ENCODE data around the gene ELP5.

The ELP5 gene

GRCh38 chr17:7289256-7290032 lies 37.4 kb downstream of the ELP5 start:
- no peak for DNase-seq

- no peak for DNase-seq
These were observed 38.2 kb downstream of the ELP5 start for GRCh38 chr17:7290166-7290565.

DNA sequence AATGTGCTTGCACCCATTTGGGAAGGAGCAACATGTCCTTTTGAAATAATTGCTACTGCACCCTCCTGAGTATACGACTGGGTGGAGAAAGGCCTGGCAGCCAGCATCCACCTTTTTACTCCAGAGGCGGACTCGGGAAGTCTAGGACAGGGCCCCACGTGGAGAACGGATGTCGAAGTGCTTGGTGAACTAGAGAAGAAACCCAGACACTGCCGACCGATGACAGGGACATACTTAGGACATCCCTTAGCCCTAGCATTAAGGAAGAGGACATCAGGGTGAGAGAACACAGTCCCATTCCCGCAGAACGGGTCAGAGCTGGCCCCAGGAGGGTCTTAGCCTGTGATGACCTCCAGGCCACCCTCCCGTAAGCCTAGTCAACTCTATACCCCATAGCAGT lies 38.7 kb downstream of the ELP5 start:
- DNase-seq = no peak

GRCh38 chr17:7292194-7292593 lies 40.2 kb downstream of the ELP5 start:
- no peak for DNase-seq

DNA sequence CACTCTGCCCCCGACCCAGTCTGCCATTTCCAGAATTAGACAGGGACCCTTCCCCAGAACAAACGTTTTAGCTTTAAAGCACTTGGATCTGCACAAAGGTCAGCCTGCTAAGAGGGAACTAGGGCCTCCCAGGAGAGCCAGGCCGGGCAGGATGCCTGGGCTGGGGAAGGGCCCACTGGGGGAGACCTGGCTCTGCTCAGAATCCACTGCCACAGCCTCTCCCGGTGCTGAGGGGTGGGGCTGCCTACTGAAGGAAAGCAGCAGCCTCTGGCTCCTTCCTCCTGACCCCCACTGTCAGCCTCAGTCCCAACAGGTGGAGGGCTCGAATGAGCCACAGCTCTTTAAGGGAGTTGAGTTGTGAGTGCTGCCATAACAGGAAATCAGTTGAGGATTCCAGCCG lies 40.7 kb downstream of the ELP5 start:
- no peak for DNase-seq

- DNase-seq = no peak
These were observed 41.1 kb downstream of the ELP5 start for GRCh38 chr17:7293159-7293558.

DNA sequence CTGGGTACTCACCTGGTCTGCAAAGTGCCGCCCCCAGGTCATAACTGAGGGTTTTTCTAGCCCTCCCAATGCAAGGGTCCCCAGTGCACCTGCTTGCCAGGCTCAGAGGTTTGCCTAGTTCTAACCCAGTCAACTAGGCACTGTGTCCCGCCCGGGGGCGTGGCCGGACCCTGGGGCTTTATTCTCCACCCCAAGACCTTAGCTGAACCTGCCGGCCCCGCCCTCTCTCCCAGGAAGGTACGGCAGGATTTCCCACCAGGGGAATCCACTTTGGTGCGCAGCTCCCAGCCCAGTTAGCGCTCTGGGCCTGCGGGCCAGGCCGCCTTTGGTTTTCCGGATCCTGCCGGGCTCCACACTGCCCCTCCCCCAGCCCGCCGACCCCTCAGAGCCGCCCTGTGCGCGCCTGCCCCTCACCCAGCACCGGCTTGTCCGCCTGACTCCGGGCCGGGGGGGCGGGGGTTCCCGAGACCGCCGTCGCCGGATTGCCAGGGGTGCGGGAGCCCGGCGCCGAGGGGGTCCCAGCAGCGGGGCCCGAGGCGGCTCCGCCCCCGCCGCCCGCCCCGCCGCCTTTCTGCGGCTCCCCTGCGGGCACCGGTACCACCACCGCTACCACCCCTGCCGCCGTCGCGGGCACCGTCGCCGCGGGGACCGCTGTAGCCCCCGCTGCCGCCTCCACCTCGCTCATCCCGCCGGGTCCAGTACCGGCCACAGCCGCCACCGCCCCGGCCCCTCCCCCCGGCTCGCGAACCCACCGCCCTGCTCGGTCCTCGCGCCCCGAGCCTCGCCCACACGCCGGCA lies 42.0 kb downstream of the ELP5 start:
- no peak for DNase-seq

- peak; percentile 79 to 80 for DNase-seq
These were observed 42.7 kb downstream of the ELP5 start, which contains the start of gene YBX2 for GRCh38 chr17:7294614-7295153. Gene YBX2, minus strand, starts transcription at chr17:7294639. Its CDS starts 139 bp downstream, at chr17:7294500.

GRCh38 chr17:7295230-7296180 lies 43.5 kb downstream of the ELP5 start:
- DNase-seq = no peak

DNA sequence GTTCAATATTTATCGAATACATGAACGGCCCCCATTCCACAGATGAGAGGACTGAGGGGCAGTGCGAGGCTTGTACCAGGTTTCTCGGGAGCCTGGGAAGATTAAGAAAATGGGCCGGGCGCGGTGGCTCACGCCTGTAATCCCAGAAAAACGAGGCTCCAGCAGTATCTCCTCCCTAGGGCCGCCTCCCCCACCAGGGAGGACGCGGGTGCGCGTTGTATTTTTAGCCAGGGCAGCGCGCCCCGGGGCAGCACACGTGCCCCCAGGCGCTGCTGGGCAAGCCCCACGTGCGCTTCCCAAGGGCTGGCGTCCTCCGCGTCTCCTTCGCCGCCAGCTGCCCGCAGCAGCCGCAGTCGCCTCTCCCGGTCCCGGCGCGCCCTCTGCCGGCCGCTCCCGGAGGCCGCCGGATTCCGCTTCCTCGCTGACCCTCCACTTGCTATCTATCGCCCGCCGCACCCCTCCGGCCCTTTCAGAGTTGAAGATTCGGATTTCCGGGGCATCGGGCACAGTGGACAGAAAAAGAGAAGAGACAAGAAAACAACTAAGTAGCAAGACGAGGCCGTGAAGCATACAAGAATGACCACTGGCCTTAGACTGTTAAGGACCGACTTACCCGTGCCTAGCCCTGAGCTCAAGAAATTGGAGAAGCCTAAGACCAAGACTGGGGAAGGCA lies 44.3 kb downstream of the ELP5 start:
- peak; percentile 72 to 75 for DNase-seq

- no peak for DNase-seq
These were observed 52.2 kb downstream of the ELP5 start for GRCh38 chr17:7304179-7304578.

DNA sequence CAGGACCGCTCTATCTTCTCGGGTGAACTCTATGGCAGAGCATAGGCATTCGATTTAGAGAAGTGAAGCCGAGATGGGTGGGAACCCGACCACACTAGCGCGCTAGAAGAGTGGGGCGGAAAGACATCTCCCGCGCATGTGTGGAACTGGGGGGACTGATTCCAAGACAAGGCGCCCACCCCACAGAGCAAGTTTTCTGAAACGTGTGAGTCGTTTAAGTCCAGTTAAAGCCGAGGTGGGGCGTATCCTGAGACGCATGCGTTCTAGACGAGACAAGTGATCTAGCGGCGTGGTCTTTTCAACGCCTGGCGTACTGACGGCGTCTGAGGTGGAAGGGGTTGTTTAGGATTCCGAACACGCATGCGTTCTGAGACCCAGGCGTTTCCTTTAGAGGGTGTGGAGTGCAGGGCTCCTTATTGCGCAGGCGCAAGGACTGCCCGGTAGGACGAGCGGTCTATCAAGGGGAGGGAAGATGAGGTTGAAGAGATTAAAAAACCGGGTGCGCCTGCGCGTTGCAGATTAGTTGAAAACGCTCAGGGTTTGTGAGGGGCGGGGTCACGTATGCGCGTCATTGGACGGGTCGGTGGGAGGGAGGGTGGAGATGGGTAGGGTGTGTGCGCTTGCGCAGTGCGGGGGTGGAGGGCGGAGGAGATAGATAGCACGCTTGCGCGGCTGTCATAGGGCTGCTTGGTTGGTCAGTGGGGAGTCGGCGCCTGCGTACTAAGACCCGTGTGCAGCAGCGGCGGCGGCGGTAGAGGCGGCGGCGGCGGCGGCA lies 55.1 kb downstream of the ELP5 start, which contains the start of gene EIF5A:
Gene EIF5A (plus strand): TSS at position 718 of the 775 bp plus-strand sequence. CDS start 2,008 bp downstream, outside the sequence.
- DNase-seq = peak; percentile 100

DNA sequence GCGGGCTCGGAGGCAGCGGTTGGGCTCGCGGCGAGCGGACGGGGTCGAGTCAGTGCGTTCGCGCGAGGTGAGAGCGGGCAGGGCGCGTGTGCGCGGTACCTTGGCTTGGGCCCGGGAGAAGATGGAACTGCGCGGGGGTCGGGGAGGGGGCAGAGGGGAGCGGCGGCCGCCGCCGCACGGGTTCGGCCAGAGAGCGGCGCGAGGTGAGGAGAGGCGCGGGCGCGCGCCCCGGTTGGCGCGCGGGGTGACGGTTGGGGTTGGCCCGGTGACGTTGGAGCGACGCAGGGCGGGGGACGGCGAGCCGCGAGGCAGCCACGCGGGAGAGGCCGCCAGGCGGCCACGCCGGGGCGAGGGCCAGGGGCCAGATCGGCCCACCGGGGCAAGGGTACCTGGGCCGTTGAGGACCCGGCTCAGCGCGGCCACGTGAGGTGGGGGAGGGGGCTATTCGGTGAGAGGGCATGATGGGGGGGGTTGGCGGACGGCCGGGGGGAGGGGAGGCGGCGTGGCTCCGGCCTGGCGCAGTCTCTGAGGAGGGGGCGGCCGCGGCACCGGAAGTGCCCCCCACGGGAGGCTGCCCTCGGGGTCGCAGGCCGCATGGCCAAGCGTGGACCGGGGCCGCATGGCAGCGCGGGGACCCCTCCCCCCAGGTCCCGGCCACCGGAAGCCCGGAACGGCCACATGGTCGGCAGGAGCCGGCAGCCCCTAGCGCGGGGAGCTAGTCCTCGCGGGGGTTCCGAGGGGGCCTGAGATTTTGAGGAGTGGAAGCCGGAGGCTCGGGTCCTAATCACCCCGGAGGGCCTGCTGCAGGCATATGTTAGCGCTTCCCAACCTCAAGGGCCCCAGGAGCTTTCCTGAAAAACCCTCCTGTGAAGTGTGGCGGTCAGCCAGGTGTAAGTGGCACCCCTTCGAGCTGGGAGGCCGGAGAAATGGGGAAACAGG lies 55.9 kb downstream of the ELP5 start:
- peak; percentile 47 to 51 for DNase-seq

DNA sequence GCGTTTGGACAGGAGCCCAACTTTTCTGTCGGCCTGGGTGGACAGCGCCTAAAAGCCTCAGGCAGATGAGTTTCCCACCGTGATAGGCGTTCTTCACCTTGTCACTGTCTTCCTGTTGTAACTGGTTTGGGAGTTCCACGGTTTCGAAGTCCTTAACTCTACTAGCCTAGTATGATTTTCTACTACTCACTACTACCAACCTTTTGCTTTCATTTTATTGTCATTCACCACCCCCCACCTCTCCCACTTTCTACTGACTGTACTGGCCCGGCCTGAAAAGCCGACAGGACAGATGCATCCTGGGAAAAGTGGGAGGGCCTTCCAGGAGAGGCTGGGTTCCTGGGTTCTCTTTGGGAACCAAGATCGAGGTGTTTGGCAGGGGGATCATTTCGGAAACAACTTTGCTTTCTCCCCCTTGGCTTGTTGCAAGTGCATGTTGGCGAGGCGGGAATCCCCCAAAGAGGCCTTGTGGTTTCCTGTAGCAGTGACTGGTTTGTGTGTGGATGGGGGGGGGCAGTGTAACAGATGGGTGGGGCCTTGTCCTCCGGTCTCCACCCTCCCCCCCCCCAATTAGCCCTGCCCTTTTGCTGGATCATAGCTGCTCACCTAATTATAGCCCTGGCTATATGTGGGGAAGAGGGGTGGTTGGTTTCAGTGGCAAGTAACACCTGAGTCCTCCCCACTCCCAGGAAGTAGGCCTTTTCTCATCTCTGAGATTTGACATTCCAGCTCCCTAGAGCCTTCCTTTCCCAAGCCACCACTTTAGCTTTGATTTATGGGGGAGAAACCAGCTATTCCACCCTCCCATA lies 56.8 kb downstream of the ELP5 start:
- peak; percentile 79 to 84 for DNase-seq
